ENCODE measurements around the gene C1QA.
A peak's percentile ranks its signal among the peaks of the same experiment; 100 is the strongest.

Gene C1QA

GRCh38 chr1:22636353-22636752, at the start of gene C1QA:
C1QA (plus strand) TSS chr1:22636628; CDS start chr1:22637617, 989 bp downstream.
- no peak for DNase-seq

- DNase-seq, result no peak
Measured at GRCh38 chr1:22587247-22587646, 49.2 kb upstream of the C1QA start.

GRCh38 chr1:22588899-22589422, 47.5 kb upstream of the C1QA start:
- DNase-seq, result no peak

- no peak for DNase-seq
Measured at GRCh38 chr1:22591576-22591975, 44.9 kb upstream of the C1QA start.

GRCh38 chr1:22592051-22592450, 44.4 kb upstream of the C1QA start:
- no peak for DNase-seq

GRCh38 chr1:22592919-22593790, 43.3 kb upstream of the C1QA start:
- no peak for DNase-seq

- no peak for DNase-seq
Measured at GRCh38 chr1:22594396-22594795, 42.0 kb upstream of the C1QA start.

GRCh38 chr1:22595108-22595507, 41.3 kb upstream of the C1QA start:
- no peak for DNase-seq

GRCh38 chr1:22597301-22597965, 39.0 kb upstream of the C1QA start:
- no peak for DNase-seq

GRCh38 chr1:22597996-22598395, 38.4 kb upstream of the C1QA start:
- DNase-seq, result no peak

- no peak for DNase-seq
Measured at GRCh38 chr1:22598736-22599135, 37.7 kb upstream of the C1QA start.

GRCh38 chr1:22600071-22600816, 36.2 kb upstream of the C1QA start:
- no peak for DNase-seq

- no peak for DNase-seq
Measured at GRCh38 chr1:22600817-22601605, 35.4 kb upstream of the C1QA start.

GRCh38 chr1:22601610-22602009, 34.8 kb upstream of the C1QA start:
- DNase-seq, result no peak

- no peak for DNase-seq
Measured at GRCh38 chr1:22602060-22602740, 34.2 kb upstream of the C1QA start.

GRCh38 chr1:22606161-22606560, 30.3 kb upstream of the C1QA start:
- no peak for DNase-seq

- DNase-seq, result no peak
Measured at GRCh38 chr1:22607154-22607553, 29.3 kb upstream of the C1QA start.

- DNase-seq, result no peak
Measured at GRCh38 chr1:22608361-22608760, 28.1 kb upstream of the C1QA start.

GRCh38 chr1:22609291-22609690, 27.1 kb upstream of the C1QA start:
- DNase-seq, result no peak

- DNase-seq, result peak; percentile 21
Measured at GRCh38 chr1:22611530-22611947, 24.9 kb upstream of the C1QA start.

- DNase-seq, result no peak
Measured at GRCh38 chr1:22612671-22613571, 23.5 kb upstream of the C1QA start.
